SJSA1 (cell line): ENCODE data around the gene ARMH4. TPM values are rescaled to one million over a fixed set of nuclear protein-coding genes. Genes with fewer than 3 reads are reported as not detected.
A peak's percentile ranks its signal among the peaks of the same experiment; 100 is the strongest.

Source experiments
- DNase-seq, 2 experiments: peaks; one replicate each; pipeline ENCODE4 v3.0.0-alpha.2; 2015 to 2020; ENCODE audit warnings: low spot score in 2 of 2, low read depth in 1 of 2
- H3K27ac ChIP-seq: fragments of 250-450 bp; sonication (Bioruptor Pico); 2 replicates; pipeline ENCODE4 v1.5.1; 2020; ENCODE audit warnings: mild to moderate bottlenecking, moderate library complexity
- H3K27me3 ChIP-seq: fragments of 250-450 bp; sonication (Bioruptor Pico); replicated peaks from 2 replicates; pipeline ENCODE4 v1.5.1; 2020; ENCODE audit warnings: mild to moderate bottlenecking, moderate library complexity
- H3K36me3 ChIP-seq: fragments of 250-450 bp; sonication (Bioruptor Pico); 2 replicates; pipeline ENCODE4 v1.5.1; 2020; ENCODE audit warnings: mild to moderate bottlenecking
- H3K4me1 ChIP-seq: fragments of 250-450 bp; sonication (Bioruptor Pico); replicated peaks from 2 replicates; pipeline ENCODE4 v1.6.1; 2021; ENCODE audit warnings: mild to moderate bottlenecking
- H3K4me3 ChIP-seq: fragments of 250-450 bp; sonication (Bioruptor Pico); 2 replicates; pipeline ENCODE4 v1.5.1; 2020; ENCODE audit warnings: mild to moderate bottlenecking
- H3K9me3 ChIP-seq: fragments of 250-450 bp; sonication (Bioruptor Pico); replicated peaks from 2 replicates; pipeline ENCODE4 v1.5.1; 2020; ENCODE audit warnings: mild to moderate bottlenecking
- total RNA-seq: library from RNA; depleted of rRNA; stranded (reverse); fragments of >200 nt; shearing (Covaris generic); gene quantifications from 2 replicates; pipeline ENCODE4 v1.2.3, GENCODE V29; 2014

ARMH4 gene
- total RNA-seq, 1 experiment from 2014 or later = 0.29 TPM

- Histone ChIP-seq H3K9me3 (no peaks in the 10 kb centered on the region; the same call in 1 of the 2 replicates), H3K4me3 (no peak overlapping the region)
These were observed 47.2 kb downstream of the ARMH4 start for GRCh38 chr14:58104808-58105207.

DNA sequence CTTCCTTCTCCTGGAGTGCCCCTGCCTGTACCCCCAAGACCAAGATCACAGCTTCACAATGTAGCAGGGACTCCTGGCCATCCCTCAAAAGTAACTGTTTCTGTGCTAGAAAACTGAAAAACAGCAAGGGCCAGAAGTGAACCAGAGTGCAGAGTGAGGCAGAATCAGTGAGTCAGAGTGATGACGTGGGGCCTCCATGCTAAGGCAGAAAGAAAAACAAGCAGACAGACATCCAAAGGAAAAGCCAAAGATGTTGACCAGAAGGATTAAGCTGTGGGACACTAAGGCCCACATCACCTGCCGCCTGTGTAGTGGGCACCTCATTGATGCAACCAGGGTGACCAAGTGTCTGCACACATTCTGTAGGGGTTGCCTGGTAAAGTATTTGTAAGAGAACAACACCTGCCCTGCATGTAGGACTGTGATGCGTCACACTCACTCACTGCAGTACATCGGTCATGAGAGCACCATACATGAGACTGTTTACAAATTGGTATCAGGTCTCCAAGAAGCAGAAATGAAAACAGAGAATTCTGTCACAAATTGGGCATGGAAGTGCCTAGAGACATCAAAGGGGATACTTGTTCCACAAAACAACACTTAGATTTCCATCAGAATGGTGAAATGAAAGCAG, 51.2 kb downstream of the ARMH4 start:
- Histone ChIP-seq H3K4me3 (no peak overlapping the region), H3K27ac (no peak overlapping the region), H3K9me3 (no peaks in the 10 kb centered on the region; the same call in 1 of the 2 replicates), H3K36me3 (no peaks in the 10 kb centered on the region), H3K4me1 (peaks cover 4% of the 10 kb centered on the region; the same call in 1 of the 2 replicates), H3K27me3 (peaks cover 17% of the 10 kb centered on the region)
- peak in 1 of 2 experiments; percentile 5 for DNase-seq

More at GRCh38 chr14:58104808-58105207, 47.2 kb downstream of the ARMH4 start:
- no peak overlapping the region for H3K27ac ChIP-seq
- H3K27me3 ChIP-seq = peaks cover 28% of the 10 kb centered on the region
- no peaks in the 10 kb centered on the region for H3K36me3 ChIP-seq
- DNase-seq = peak in 1 of 2 experiments; percentile 68
- H3K4me1 ChIP-seq = peaks cover 4% of the 10 kb centered on the region; the same call in 1 of the 2 replicates

DNA sequence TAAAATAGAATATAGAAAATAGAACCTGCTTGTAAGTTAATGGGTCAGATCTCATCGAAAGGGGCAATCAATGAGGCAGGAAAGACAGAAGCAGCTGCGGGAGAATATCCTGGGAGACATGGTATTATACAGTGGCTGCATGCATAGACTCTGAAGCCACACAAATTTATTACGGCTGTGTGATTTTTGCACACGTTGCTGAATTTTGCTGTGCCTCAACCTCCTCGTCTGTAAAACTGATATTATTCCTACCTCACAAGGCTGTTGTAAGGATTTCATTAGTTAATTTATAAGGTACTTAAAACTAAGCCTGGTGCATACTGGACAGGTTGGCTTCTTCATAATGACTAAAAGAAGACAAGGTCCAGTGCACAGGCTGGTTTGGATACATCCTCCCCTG, 52.3 kb downstream of the ARMH4 start:
- H3K9me3 ChIP-seq = no peaks in the 10 kb centered on the region
- no peak overlapping the region for H3K4me3 ChIP-seq
- no peak for DNase-seq
- no peaks in the 10 kb centered on the region for H3K36me3 ChIP-seq
- H3K27ac ChIP-seq = no peak overlapping the region
- no peaks in the 10 kb centered on the region for H3K4me1 ChIP-seq
- peaks cover 14% of the 10 kb centered on the region for H3K27me3 ChIP-seq

DNA sequence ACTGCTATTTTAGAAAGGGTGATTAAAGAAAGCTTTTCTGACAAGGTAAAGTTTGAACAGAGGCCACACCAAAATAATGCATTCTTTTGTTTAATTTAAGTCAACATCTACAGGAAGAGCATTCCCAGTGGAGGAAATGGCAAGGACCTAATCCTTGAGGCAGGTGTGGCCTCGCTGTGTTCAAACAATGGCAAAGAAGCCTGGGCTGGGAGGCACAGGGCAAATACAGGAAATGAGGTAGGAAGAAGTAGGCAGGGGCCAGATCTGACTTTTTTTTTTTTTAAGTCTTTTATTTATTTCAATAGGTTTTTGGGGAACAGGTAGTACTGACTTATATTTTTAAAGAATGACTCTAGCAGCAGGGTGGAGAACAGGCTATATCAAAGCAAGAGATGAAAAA, 53.5 kb downstream of the ARMH4 start:
- Histone ChIP-seq H3K9me3 (no peaks in the 10 kb centered on the region), H3K36me3 (no peaks in the 10 kb centered on the region), H3K27ac (no peak overlapping the region), H3K4me1 (no peaks in the 10 kb centered on the region), H3K27me3 (peaks cover 17% of the 10 kb centered on the region), H3K4me3 (no peak overlapping the region)
- DNase-seq = no peak

GRCh38 chr14:58096731-58097130, 55.3 kb downstream of the ARMH4 start:
- Histone ChIP-seq H3K36me3 (no peaks in the 10 kb centered on the region), H3K4me1 (no peaks in the 10 kb centered on the region), H3K27me3 (peaks cover 17% of the 10 kb centered on the region), H3K27ac (no peak overlapping the region), H3K4me3 (no peak overlapping the region), H3K9me3 (no peaks in the 10 kb centered on the region)
- DNase-seq = no peak

GRCh38 chr14:58091883-58092630, 60.0 kb downstream of the ARMH4 start:
- Histone ChIP-seq H3K4me3 (no peak overlapping the region), H3K27ac (no peak overlapping the region), H3K4me1 (no peaks in the 10 kb centered on the region), H3K27me3 (peaks cover 22% of the 10 kb centered on the region), H3K9me3 (no peaks in the 10 kb centered on the region), H3K36me3 (no peaks in the 10 kb centered on the region)
- no peak for DNase-seq

- Histone ChIP-seq H3K27ac (no peak overlapping the region), H3K27me3 (peaks cover 18% of the 10 kb centered on the region), H3K4me3 (no peak overlapping the region), H3K9me3 (no peaks in the 10 kb centered on the region), H3K36me3 (no peaks in the 10 kb centered on the region), H3K4me1 (no peaks in the 10 kb centered on the region)
- DNase-seq = no peak
These were observed 62.4 kb downstream of the ARMH4 start for GRCh38 chr14:58089612-58090011.

GRCh38 chr14:58088961-58089360, 63.1 kb downstream of the ARMH4 start:
- Histone ChIP-seq H3K9me3 (no peaks in the 10 kb centered on the region), H3K27ac (no peak overlapping the region), H3K4me3 (no peak overlapping the region), H3K27me3 (peaks cover 18% of the 10 kb centered on the region), H3K4me1 (no peaks in the 10 kb centered on the region), H3K36me3 (no peaks in the 10 kb centered on the region)
- no peak for DNase-seq

DNA sequence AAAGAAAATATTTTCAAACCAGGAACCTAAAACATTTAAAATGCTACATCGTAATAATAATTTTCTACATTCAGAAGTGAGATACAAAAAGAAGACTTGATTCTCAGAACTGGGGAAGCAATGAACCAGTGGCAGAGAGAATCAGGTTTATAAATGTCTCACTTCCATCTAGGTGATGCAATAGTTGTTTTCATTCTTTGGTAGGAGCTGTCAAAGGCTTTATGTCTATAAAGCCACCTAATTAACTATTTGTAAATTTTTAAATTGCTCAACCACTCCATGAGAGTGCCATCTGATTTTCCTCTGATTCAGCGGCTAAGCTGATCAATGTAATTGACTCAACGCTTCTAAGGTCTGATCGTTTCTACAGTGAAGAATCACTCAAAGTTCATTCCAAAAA, 66.1 kb downstream of the ARMH4 start:
- Histone ChIP-seq H3K4me1 (peaks cover 18% of the 10 kb centered on the region), H3K27me3 (peaks cover 13% of the 10 kb centered on the region), H3K4me3 (no peak overlapping the region), H3K36me3 (no peaks in the 10 kb centered on the region), H3K9me3 (no peaks in the 10 kb centered on the region), H3K27ac (no peak overlapping the region)
- DNase-seq = no peak

- Histone ChIP-seq H3K36me3 (no peaks in the 10 kb centered on the region), H3K27ac (peak overlapping the region; percentile 97), H3K4me3 (no peak overlapping the region), H3K4me1 (peaks cover 35% of the 10 kb centered on the region), H3K27me3 (peaks cover 4% of the 10 kb centered on the region; the same call in 1 of the 2 replicates), H3K9me3 (no peaks in the 10 kb centered on the region)
- peak; percentile 68 to 89 for DNase-seq
These were observed 69.4 kb downstream of the ARMH4 start for GRCh38 chr14:58082491-58083098.

GRCh38 chr14:58082011-58082410, 70.0 kb downstream of the ARMH4 start:
- Histone ChIP-seq H3K27ac (peak overlapping the region; percentile 97), H3K9me3 (no peaks in the 10 kb centered on the region), H3K36me3 (no peaks in the 10 kb centered on the region), H3K27me3 (no peaks in the 10 kb centered on the region), H3K4me3 (no peak overlapping the region), H3K4me1 (peaks cover 41% of the 10 kb centered on the region)
- DNase-seq = no peak

GRCh38 chr14:58078471-58078870, 73.5 kb downstream of the ARMH4 start:
- no peaks in the 10 kb centered on the region for H3K36me3 ChIP-seq
- DNase-seq = no peak
- H3K9me3 ChIP-seq = no peaks in the 10 kb centered on the region; the same call in 1 of the 2 replicates
- H3K27ac ChIP-seq = peak overlapping the region; percentile 97
- no peak overlapping the region for H3K4me3 ChIP-seq
- no peaks in the 10 kb centered on the region for H3K27me3 ChIP-seq
- H3K4me1 ChIP-seq = peaks cover 46% of the 10 kb centered on the region

DNA sequence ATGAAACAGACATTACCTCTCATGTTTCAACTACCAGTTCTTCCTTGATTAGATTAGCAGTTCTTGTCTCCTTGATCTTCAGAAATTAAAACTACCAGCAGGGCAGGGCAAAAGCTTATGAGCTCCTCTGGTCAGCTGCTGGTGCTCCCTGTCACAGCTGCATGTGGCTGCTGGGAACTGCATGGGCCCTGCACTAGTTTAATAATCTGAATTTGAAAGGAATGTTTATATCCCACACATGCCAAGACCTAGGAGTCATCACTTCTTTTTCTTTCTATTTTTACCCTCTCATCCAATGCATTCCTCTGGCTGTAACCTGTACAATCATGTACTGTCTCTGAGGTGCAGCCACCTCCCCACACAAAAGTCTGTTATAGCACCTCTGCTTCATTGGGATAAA, 73.9 kb downstream of the ARMH4 start:
- Histone ChIP-seq H3K27ac (peak overlapping the region; percentile 97), H3K9me3 (no peaks in the 10 kb centered on the region; the same call in 1 of the 2 replicates), H3K36me3 (no peaks in the 10 kb centered on the region), H3K4me1 (peaks cover 45% of the 10 kb centered on the region), H3K4me3 (no peak overlapping the region), H3K27me3 (no peaks in the 10 kb centered on the region)
- peak; percentile 72 to 83 for DNase-seq

DNA sequence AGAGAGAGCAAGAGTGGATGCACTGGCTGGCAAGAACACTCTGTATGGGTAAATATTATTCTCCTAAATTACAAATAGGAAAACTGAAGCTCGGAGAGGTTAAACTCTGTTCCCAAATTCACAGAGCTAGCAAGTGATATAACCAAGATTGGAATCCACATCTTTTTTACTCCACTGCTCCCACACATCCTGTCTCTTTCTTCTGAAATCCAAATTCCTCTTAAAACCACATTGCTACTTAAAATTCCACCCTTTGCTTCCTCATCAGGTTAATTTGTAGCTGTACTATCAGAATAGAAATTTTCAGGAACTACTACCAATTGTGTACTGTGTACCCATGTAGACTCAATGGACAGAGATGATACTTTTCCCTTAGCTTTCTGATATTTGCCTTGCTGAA, 74.4 kb downstream of the ARMH4 start:
- Histone ChIP-seq H3K27ac (peak overlapping the region; percentile 97), H3K4me3 (no peak overlapping the region)

More for the DNA sequence above, 74.4 kb downstream of the ARMH4 start:
- Histone ChIP-seq H3K27me3 (no peaks in the 10 kb centered on the region), H3K9me3 (no peaks in the 10 kb centered on the region; the same call in 1 of the 2 replicates), H3K36me3 (no peaks in the 10 kb centered on the region), H3K4me1 (peaks cover 41% of the 10 kb centered on the region)
- no peak for DNase-seq
